Measurements from ENCODE around the gene PLCD1.
"Not testable (repeated sequence)": the region's sequence is repeated elsewhere in the genome, so short reads cannot be mapped to it uniquely, and the experiment has no call there.

The PLCD1 gene

GRCh38 chr3:38029400-38030125 lies at the start of gene PLCD1:
TSS of gene PLCD1 (minus strand) at chr3:38029642. CDS start at chr3:38029539, 103 bp downstream.
- H3K4me3 ChIP-seq (ENCODE audit: low read depth, low read length), result peak within 1 kb of the TSS; percentile 63

GRCh38 chr3:38077073-38077472 lies 47.6 kb upstream of the PLCD1 start:
- H3K4me3 ChIP-seq (ENCODE audit: low read depth, low read length), result not testable (repeated sequence)

- H3K4me3 ChIP-seq (ENCODE audit: low read depth, low read length), result no peak overlapping the region
These were observed 40.6 kb upstream of the PLCD1 start for GRCh38 chr3:38070013-38070412.

- no peak overlapping the region for H3K4me3 ChIP-seq (ENCODE audit: low read depth, low read length)
These were observed 38.2 kb upstream of the PLCD1 start for GRCh38 chr3:38067508-38068233.

- not testable (repeated sequence) for H3K4me3 ChIP-seq (ENCODE audit: low read depth, low read length)
These were observed 35.0 kb upstream of the PLCD1 start for GRCh38 chr3:38064453-38064852.

GRCh38 chr3:38062809-38063208 lies 33.4 kb upstream of the PLCD1 start:
- no peak overlapping the region for H3K4me3 ChIP-seq (ENCODE audit: low read depth, low read length)

GRCh38 chr3:38059591-38059990 lies 30.1 kb upstream of the PLCD1 start:
- no peak overlapping the region for H3K4me3 ChIP-seq (ENCODE audit: low read depth, low read length)

- H3K4me3 ChIP-seq (ENCODE audit: low read depth, low read length), result no peak overlapping the region
These were observed 29.7 kb upstream of the PLCD1 start for GRCh38 chr3:38059148-38059547.

- H3K4me3 ChIP-seq (ENCODE audit: low read depth, low read length), result no peak overlapping the region
These were observed 25.1 kb upstream of the PLCD1 start for GRCh38 chr3:38054499-38055001.

- not testable (repeated sequence) for H3K4me3 ChIP-seq (ENCODE audit: low read depth, low read length)
These were observed 24.5 kb upstream of the PLCD1 start for GRCh38 chr3:38053813-38054498.

- H3K4me3 ChIP-seq (ENCODE audit: low read depth, low read length), result not testable (repeated sequence)
These were observed 23.8 kb upstream of the PLCD1 start for GRCh38 chr3:38053286-38053685.

GRCh38 chr3:38051131-38051530 lies 21.7 kb upstream of the PLCD1 start:
- H3K4me3 ChIP-seq (ENCODE audit: low read depth, low read length), result no peak overlapping the region

GRCh38 chr3:38049358-38050126 lies 20.1 kb upstream of the PLCD1 start:
- no peak overlapping the region for H3K4me3 ChIP-seq (ENCODE audit: low read depth, low read length)

GRCh38 chr3:38047896-38048295 lies 18.5 kb upstream of the PLCD1 start:
- H3K4me3 ChIP-seq (ENCODE audit: low read depth, low read length), result no peak overlapping the region

GRCh38 chr3:38046821-38047220 lies 17.4 kb upstream of the PLCD1 start:
- no peak overlapping the region for H3K4me3 ChIP-seq (ENCODE audit: low read depth, low read length)

GRCh38 chr3:38046027-38046426 lies 16.6 kb upstream of the PLCD1 start:
- H3K4me3 ChIP-seq (ENCODE audit: low read depth, low read length), result no peak overlapping the region

- no peak overlapping the region for H3K4me3 ChIP-seq (ENCODE audit: low read depth, low read length)
These were observed 14.0 kb upstream of the PLCD1 start for GRCh38 chr3:38043486-38043885.

- H3K4me3 ChIP-seq (ENCODE audit: low read depth, low read length), result no peak overlapping the region
These were observed 11.0 kb upstream of the PLCD1 start for GRCh38 chr3:38040401-38040800.

- H3K4me3 ChIP-seq (ENCODE audit: low read depth, low read length), result no peak overlapping the region
These were observed 10.4 kb upstream of the PLCD1 start for GRCh38 chr3:38039899-38040261.

- peak within 1 kb of the TSS; percentile 53 for H3K4me3 ChIP-seq (ENCODE audit: low read depth, low read length)
These were observed 9.9 kb upstream of the PLCD1 start, which contains the start of gene DLEC1 for GRCh38 chr3:38039101-38039898. TSS of gene DLEC1 (plus strand) at chr3:38039208. CDS start at chr3:38039226, 18 bp downstream.

Measured in iPS-11a (cell line).